Femur (tissue), 1 donor: ENCODE measurements around the gene FOXP4.

ENCODE experiments used
- DNase-seq: peaks from one replicate; pipeline ENCODE4 v3.0.0-alpha.2; 2017

The FOXP4 gene

GRCh38 chr6:41523915-41524633 lies 22.1 kb upstream of the FOXP4 start:
- DNase-seq, result no peak

GRCh38 chr6:41524634-41525011 lies 21.6 kb upstream of the FOXP4 start:
- no peak for DNase-seq

- peak; percentile 52 for DNase-seq
These were observed 18.3 kb upstream of the FOXP4 start for GRCh38 chr6:41527721-41528408.

DNA sequence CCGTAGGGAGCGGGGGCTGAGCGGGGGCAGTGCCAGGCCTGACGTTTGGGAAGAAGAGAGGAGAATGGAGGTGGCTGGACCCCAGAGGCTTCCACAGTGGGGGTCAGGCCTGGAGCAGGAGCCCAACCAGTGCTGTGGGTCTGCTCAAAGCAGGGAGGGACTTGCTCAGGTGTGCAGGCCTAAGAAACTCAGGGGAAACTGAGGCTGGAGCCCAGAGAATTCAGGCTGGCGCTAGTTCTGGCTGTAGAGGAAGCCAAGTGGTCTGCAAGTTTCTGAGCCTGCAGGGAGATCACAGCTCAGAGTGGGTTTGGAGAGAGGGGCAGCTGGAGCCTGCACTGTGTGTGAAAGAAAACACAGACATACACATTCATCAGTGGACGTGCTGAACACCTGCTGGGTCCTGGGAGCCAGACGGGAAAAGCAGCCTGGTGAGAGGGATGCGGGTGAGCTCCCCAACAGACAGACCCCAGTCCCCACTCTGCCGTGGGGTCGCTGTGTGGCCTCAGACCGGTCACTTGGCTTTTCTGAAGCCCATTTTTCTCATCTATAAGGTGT lies 17.7 kb upstream of the FOXP4 start:
- DNase-seq, result no peak

DNA sequence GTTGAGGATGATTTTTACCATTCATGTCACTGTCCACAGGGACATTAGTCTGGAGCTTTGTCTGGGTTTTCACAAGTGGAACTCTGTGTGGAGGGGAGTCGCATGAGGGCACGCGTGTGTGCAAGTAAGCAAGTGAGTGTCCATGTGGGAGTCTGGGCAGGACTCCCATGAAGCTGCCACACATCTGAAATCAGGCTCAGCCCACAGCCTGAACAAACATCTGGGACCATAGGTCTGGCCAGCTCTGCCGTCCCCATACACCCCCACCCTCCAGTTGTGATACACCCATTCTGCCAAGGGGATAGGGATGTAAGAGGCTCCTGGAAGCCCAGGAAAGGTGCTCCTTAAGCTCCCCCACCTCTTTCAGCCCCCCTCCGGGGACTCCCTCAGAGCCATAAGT lies 17.1 kb upstream of the FOXP4 start:
- no peak for DNase-seq

DNA sequence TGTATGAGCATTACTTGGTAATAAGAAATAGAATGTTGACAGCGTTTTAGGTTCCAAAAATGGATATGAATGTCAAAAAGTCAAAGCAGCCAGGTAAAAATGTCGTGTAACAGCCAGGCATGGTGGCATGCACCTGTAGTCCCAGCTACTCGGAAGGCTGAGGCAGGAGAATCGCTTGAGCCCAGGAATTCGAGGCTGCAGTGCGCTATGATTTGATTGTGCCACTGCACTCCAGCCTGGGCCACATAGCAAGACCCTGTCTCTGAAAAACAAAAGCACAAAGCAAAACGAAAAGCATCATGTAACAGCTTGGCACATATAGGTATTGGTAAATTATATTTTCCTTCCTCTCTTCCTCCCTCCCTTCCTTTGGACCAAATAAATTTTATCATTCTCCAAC lies 16.2 kb upstream of the FOXP4 start:
- DNase-seq, result no peak

- DNase-seq, result no peak
These were observed 15.7 kb upstream of the FOXP4 start for GRCh38 chr6:41530476-41530875.

GRCh38 chr6:41531016-41531415 lies 15.2 kb upstream of the FOXP4 start:
- no peak for DNase-seq

DNA sequence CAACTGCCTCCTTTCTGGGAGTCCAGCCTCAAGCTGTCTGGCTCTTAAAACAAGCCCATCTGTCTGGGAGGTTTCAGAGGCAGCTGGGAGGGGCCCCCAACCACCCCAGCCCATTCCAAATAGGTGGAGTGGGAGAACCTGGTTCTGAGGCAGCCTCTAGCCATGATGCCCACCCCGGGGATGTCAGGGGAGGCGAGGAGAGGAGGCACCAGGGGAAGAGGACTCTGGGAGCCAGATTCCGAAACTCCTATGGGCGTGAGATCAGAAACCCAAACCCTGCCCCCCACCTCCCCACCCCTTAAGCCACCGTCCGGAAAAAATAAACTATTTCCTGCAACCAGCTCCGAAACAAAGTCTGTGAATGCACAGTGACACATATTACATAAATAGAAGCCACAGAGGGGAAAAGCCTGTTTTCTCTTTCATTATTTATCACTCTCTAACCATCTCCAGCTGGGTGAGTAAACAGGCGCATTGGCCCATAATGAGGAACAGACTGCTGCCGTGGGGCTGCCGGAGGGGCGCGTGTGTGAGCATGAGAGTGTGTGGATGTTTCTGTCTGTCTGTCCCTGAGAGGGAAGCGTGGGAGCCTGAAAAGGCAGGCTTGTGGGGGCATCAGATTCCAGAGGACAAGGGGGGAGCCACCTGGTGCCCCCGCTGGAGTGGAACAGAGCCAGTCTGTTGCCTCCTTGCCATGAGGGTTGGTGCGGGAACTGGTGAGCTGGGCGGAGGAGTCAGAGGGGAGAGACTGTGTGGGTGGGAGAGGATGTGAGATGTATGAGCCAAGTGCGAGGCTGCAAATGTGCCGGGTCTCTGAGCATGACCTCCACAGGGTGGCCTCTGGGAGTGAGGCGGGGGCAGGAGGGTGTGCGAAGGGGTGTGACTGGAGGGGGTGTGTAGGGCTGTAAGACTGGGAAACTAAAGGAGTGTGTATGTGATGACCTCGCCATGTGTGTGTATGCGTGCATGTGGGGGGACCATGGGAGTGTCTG lies 14.3 kb upstream of the FOXP4 start:
- DNase-seq, result peak; percentile 47

DNA sequence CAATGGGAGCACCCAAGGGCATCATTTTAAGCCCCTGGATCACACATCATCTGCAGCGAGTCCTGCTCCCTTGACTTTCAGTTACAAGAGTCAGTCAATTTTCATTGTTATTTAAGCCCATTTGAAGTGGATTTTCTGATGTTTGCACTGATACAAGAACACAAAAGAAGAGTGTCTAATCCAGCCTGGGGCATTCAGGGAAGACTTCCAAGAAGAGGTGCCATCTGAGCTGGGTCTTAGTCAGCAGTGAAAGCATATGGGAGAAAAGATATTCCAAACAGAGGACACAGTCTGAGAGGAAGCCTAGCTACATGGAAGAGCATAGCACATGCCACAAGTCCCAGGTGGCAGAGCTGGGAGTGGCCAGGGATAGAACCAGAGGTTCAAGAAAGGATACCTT lies 10.4 kb upstream of the FOXP4 start:
- no peak for DNase-seq

DNA sequence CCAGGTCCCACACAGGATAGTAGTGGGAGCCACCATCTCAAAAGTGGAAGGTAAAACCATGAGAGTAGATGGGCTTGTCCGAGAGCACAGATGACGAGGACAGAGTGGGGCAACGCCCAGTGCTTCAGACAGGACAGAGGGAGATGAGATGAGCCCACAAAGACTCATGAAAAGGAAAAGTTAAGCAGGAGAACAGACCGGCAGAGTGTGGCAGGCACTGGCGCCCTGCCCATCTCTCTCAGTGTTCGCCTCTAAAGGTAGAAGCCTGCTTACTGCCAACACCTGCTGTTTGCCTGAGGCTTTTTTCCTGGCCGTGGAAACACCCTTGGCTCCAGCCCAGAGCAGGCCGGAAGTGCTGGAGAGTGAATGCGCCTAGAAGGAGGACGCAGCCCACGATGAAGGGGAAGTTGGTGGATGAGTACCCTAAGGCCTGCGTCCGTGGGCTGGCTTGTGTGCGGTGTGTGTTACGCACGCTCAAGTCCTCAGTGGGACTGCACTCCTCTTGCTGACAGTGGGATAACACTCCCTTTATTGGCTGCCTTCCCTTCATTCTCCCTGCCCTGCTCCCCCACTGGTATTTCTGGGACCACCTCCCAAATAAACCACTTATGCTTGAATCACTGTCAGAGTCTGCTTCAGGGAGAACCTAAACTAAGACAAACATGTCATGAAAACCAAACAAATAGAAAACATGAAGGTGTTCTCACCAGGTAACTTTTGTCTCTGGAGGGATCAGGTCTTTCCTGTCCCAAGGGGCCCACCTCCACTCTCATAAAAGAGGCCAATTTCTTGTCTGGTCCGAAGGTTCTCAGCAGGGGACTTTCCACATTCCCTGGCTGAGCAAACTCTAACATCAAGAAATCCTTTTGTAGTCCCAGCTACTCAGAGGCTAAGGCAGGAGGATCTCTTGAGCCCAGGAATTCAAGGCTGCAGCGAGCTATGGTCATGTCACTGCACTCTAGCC lies 9.1 kb upstream of the FOXP4 start:
- DNase-seq, result peak; percentile 55

DNA sequence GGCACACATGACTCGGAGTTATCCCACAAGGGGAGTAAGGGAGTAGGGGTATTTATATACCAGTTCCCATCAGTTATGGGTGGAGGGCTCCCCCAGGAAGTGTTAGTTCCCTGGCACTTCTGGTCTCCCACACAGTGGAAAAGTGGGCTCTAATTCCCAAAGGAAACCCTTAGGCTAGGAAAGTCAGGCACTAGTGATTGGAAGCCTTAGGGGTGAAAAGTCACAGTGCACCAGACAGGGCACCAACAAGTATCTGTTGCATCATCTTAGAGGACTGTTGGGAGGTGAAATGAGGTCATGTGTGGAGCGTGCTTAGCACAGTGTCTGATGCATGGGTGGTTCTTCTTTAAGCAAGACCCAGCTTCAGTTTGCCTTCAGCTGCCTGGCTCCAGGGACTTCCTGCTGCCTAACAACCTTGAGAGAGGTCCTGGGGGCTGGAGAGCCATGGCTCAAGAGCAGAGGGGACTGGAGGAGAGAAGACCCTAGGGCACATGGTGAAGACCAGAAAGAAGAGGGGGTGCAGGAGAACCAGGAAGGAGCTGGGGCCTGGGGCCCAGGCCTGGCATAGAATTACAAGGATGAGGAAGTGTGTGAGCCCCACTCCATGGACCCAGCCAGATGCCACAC lies 7.5 kb upstream of the FOXP4 start:
- no peak for DNase-seq

DNA sequence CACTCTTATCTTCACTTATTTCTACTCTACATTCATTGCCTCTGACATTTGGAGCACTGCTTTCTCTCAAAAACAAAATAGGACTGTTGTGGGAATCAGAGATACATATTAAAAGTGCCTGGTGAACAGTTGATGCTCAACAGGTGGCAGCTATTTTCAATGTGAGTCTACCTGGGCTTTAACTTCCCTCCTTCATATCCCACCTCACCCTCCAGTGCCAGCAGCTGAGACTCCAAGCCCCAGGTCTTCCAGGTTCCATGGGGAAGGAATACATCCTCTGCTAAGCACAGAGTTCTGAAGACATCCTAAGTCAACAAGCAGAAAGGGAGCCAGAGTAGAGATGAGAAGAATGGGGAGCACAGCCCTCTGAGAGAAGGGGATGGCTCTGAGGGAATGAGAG lies 7.0 kb upstream of the FOXP4 start:
- no peak for DNase-seq

DNA sequence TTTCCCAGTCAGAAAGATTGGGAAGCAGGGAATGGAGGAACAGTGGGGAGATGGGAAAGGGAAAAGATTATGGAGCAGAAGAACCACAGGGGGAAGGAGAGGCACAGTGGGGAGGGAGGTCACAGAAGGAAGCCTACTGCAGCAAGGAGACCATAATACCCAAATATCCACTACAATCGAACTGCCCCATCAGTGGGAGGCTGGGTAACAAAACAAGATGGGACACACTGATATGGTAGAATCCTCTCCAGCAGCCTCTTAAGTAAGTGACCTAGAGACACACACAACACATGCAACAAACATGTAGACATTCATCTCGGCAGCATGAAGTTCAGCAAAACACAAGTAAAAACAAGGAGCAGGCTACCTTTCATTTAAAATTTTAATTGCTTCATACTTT lies 4.8 kb upstream of the FOXP4 start:
- no peak for DNase-seq

DNA sequence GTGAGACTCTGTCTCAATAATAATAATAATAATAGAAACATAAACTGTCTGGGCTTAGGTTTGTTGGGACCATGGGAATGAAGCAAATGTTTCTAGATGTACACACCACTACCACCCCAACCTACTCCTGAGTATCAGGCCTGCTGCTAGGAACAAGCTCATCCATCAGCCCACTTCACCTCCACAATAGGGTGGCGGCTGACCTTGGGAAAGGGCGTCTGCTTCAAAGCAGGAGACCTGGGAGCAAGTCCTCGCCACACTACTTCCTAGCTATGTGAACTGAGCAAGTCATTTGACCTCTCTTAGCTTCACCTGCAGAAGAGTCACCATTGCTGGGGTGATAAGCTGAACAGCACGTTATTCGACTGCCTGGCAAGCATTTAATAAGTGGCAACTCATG lies 3.1 kb upstream of the FOXP4 start:
- DNase-seq, result no peak

- no peak for DNase-seq
These were observed 906 bp upstream of the FOXP4 start for GRCh38 chr6:41545247-41545702.

- no peak for DNase-seq
These were observed 289 bp downstream of the FOXP4 start for GRCh38 chr6:41546475-41546865.

GRCh38 chr6:41546866-41547798 lies 951 bp downstream of the FOXP4 start:
- peak; percentile 66 for DNase-seq

DNA sequence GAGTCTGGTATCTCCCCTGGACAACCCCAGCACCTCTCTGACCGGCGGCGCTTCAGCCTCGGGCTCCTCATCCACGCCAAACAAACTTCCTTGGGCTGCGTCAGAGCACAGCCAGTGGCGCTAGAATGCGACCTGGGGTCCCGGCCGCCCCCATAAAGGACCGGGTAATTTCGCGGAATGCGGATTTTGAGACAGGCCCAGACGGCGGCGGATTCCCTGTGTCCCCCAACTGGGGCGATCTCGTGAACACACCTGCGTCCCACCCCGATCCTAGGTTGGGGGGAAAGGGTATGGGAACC lies 1.6 kb downstream of the FOXP4 start:
- no peak for DNase-seq

- DNase-seq, result no peak
These were observed 2.1 kb downstream of the FOXP4 start for GRCh38 chr6:41548098-41548840.
